Measurements from ENCODE around the gene PBX1. TPM values are rescaled to one million over a fixed set of nuclear protein-coding genes. Genes with fewer than 3 reads are reported as not detected.

The PBX1 gene
- total RNA-seq, 1 experiment from 2014 or later = 102 TPM

- no peak for TF ChIP-seq CTCF (IDR thresholded peaks at IDR 0.05)
- TF ChIP-seq NR3C1 (CRISPR knock-in tag; conservative IDR thresholded peaks at IDR 0.05; ENCODE audit: low read depth) = no peak
These were observed 4.9 kb downstream of the PBX1 start (continued) for GRCh38 chr1:164563721-164564360.

- Mint-ChIP-seq H3K27ac (no peak overlapping the region), H3K27me3 (ENCODE audit: low read depth) (no peaks in the 10 kb centered on the region), H3K36me3 (peaks cover 6% of the 10 kb centered on the region; the same call in 1 of the 2 replicates), H3K4me1 (peaks cover 72% of the 10 kb centered on the region), H3K9me3 (no peaks in the 10 kb centered on the region), H3K4me3 (peak overlapping the region; percentile 51)
- POLR2A ChIA-PET = no interaction called here
- CTCF ChIA-PET = no interaction called here
- no peak for ATAC-seq
- TF ChIP-seq ZNF263 (CRISPR knock-in tag; IDR thresholded peaks at IDR 0.05; ENCODE audit: low read depth) (no peak), ZBTB21 (CRISPR knock-in tag; IDR thresholded peaks at IDR 0.05; ENCODE audit: borderline replicate concordance) (no peak), CREM (CRISPR knock-in tag; IDR thresholded peaks at IDR 0.05) (no peak), JUN (CRISPR knock-in tag; IDR thresholded peaks at IDR 0.05) (no peak), RORB (CRISPR knock-in tag; IDR thresholded peaks at IDR 0.05) (no peak)
- no peak for DNase-seq (ENCODE audit: low spot score)
These were observed 5.4 kb downstream of the PBX1 start for GRCh38 chr1:164564378-164564777.

GRCh38 chr1:164565357-164565756, 6.4 kb downstream of the PBX1 start:
- H3K4me3 Mint-ChIP-seq = peak overlapping the region; percentile 57
- peaks cover 13% of the 10 kb centered on the region for H3K36me3 Mint-ChIP-seq
- DNase-seq (ENCODE audit: low spot score) (no peak), ATAC-seq (peak; percentile 72)
- ChIA-PET POLR2A (no interaction called here), CTCF (no interaction called here)
- TF ChIP-seq ZNF423 (CRISPR knock-in tag; IDR thresholded peaks at IDR 0.05) (peak; percentile 84), NR1H2 (CRISPR knock-in tag; IDR thresholded peaks at IDR 0.05) (no peak)
- no peaks in the 10 kb centered on the region for H3K27me3 Mint-ChIP-seq (ENCODE audit: low read depth)
- H3K9me3 Mint-ChIP-seq = peaks cover 3% of the 10 kb centered on the region; the same call in 1 of the 2 replicates
- peaks cover 75% of the 10 kb centered on the region for H3K4me1 Mint-ChIP-seq
- H3K27ac Mint-ChIP-seq = peak overlapping the region; percentile 77

GRCh38 chr1:164567774-164568173, 8.8 kb downstream of the PBX1 start:
- Mint-ChIP-seq H3K27ac (peak overlapping the region; percentile 22; the same call in 1 of the 2 replicates), H3K4me3 (no peak overlapping the region), H3K27me3 (ENCODE audit: low read depth) (no peaks in the 10 kb centered on the region), H3K4me1 (peaks cover 75% of the 10 kb centered on the region), H3K36me3 (peaks cover 31% of the 10 kb centered on the region), H3K9me3 (peaks cover 13% of the 10 kb centered on the region)
- ChIA-PET CTCF (interaction anchor here (1.0 kb wide), 1 partner anchor 44 kb away, joined by 4 read pairs; no protein-coding TSS in a partner anchor), POLR2A (no interaction called here)
- DNase-seq (ENCODE audit: low spot score) (no peak), ATAC-seq (no peak)
- no peak for TF ChIP-seq SOX15 (CRISPR knock-in tag; IDR thresholded peaks at IDR 0.05)

GRCh38 chr1:164569241-164569640, 10.3 kb downstream of the PBX1 start:
- Mint-ChIP-seq H3K4me1 (peaks cover 71% of the 10 kb centered on the region), H3K36me3 (peaks cover 39% of the 10 kb centered on the region), H3K27me3 (ENCODE audit: low read depth) (no peaks in the 10 kb centered on the region), H3K4me3 (no peak overlapping the region), H3K9me3 (peaks cover 13% of the 10 kb centered on the region), H3K27ac (no peak overlapping the region)
- DNase-seq (ENCODE audit: low spot score) = no peak
- ChIA-PET CTCF (no interaction called here), POLR2A (interaction anchor here (1.4 kb wide), 1 partner anchor 10 kb away, joined by 4 read pairs; the partner anchor contains the start of gene PBX1)
- ATAC-seq = no peak
- no peak for TF ChIP-seq JUN (CRISPR knock-in tag; IDR thresholded peaks at IDR 0.05)
- no peak for TF ChIP-seq CREB1 (CRISPR knock-in tag; IDR thresholded peaks at IDR 0.05)
- no peak for TF ChIP-seq CBFB (CRISPR knock-in tag; IDR thresholded peaks at IDR 0.05; ENCODE audit: low read depth)
- TF ChIP-seq TEAD1 (CRISPR knock-in tag; IDR thresholded peaks at IDR 0.05) = no peak
- no peak for TF ChIP-seq ZNF138 (CRISPR knock-in tag; conservative IDR thresholded peaks at IDR 0.05)
- no peak for TF ChIP-seq KAT7 (CRISPR knock-in tag; IDR thresholded peaks at IDR 0.05; ENCODE audit: borderline replicate concordance)
- TF ChIP-seq ZNF512 (CRISPR knock-in tag; IDR thresholded peaks at IDR 0.05; ENCODE audit: borderline replicate concordance) = no peak
- TF ChIP-seq ZNF532 (CRISPR knock-in tag; IDR thresholded peaks at IDR 0.05; ENCODE audit: borderline replicate concordance) = no peak
- no peak for TF ChIP-seq MAX (CRISPR knock-in tag; IDR thresholded peaks at IDR 0.05)
- TF ChIP-seq USF2 (CRISPR knock-in tag; IDR thresholded peaks at IDR 0.05) = no peak
